ENCODE measurements around the gene SH3RF1. TPM values are rescaled to one million over a fixed set of nuclear protein-coding genes. Genes with fewer than 3 reads are reported as not detected.

The SH3RF1 gene
- total RNA-seq, 2 donors from 2014 or later: 42.9 to 57.5 TPM

DNA sequence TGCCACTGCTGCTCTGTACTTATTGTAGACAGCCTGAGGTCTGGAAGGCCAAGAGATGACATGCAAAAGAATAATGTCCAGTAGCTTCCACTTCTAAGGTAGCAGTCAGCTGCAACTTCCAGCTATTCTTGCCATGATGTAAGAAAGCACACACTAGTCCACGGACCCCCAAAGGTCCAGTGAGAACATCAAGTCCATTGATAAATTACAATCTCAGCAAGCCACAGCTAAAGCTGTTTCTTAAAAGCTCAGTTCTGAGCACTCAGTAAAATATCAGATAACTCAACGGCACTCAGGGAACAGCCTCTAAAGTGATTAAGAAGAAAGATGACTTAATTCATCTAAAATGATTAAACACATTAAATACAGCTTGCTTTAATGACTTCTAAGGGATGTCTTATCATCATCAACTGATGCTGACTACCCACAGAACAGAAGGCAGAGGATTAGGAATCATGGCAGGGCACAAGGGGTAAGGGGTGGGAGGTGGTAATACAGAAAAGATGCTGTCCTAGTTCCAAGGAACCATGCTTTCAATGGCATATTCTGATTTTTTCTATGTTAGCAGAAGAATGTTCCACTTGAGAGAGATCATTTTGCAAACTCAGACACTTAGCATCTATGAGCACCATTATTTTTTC, 161.6 kb downstream of the SH3RF1 start:
- H3K4me1 ChIP-seq (replicated peaks): peaks cover 3% of the 10 kb centered on the region
- no peaks in the 10 kb centered on the region for H3K9me3 ChIP-seq
- no peak for DNase-seq (ENCODE audit: low spot score)
- H3K4me3 ChIP-seq: no peak overlapping the region
- H3K27ac ChIP-seq: no peak overlapping the region
- H3K36me3 ChIP-seq: no peaks in the 10 kb centered on the region
- 94% methylated on average over 2 of the region's 2 CpGs for WGBS
- intact Hi-C loops (cut with DNase I): no loop called here
- TF ChIP-seq POLR2AphosphoS5 (IDR thresholded peaks at IDR 0.05) (no peak), POLR2A (IDR thresholded peaks at IDR 0.05) (no peak)
- TF ChIP-seq, protein P1, sequence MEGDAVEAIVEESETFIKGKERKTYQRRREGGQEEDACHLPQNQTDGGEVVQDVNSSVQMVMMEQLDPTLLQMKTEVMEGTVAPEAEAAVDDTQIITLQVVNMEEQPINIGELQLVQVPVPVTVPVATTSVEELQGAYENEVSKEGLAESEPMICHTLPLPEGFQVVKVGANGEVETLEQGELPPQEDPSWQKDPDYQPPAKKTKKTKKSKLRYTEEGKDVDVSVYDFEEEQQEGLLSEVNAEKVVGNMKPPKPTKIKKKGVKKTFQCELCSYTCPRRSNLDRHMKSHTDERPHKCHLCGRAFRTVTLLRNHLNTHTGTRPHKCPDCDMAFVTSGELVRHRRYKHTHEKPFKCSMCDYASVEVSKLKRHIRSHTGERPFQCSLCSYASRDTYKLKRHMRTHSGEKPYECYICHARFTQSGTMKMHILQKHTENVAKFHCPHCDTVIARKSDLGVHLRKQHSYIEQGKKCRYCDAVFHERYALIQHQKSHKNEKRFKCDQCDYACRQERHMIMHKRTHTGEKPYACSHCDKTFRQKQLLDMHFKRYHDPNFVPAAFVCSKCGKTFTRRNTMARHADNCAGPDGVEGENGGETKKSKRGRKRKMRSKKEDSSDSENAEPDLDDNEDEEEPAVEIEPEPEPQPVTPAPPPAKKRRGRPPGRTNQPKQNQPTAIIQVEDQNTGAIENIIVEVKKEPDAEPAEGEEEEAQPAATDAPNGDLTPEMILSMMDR (IDR thresholded peaks at IDR 0.05): no peak
- no peaks in the 10 kb centered on the region for H3K27me3 ChIP-seq (replicated peaks; ENCODE audit: insufficient read depth)

DNA sequence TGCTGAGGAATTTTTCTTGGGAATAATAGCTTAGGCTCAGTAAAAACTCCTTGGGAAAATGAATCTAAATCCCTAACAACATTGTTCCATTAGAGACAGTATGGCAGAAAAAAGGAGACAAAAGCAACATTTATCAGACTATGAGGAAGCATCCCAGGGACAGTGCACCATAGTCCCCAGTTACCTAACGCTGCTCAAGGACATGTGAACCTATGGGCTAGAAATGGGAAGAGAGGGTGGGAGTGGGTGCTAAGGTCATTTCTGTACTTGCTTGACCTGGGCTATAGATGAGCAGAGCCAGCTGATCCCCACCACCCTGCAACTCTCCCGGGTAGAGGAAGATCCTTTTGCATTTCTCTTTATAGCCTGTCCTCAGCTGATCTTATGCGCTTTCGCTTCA, 162.5 kb downstream of the SH3RF1 start:
- H3K27ac ChIP-seq: no peak overlapping the region
- H3K36me3 ChIP-seq: no peaks in the 10 kb centered on the region
- intact Hi-C loops (cut with DNase I): no loop called here
- TF ChIP-seq POLR2A (IDR thresholded peaks at IDR 0.05) (no peak), POLR2AphosphoS5 (IDR thresholded peaks at IDR 0.05) (no peak)
- TF ChIP-seq, protein P1 (IDR thresholded peaks at IDR 0.05): no peak
- H3K4me1 ChIP-seq (replicated peaks): peaks cover 7% of the 10 kb centered on the region
- H3K9me3 ChIP-seq: no peaks in the 10 kb centered on the region
- 95% methylated on average over 4 of the region's 4 CpGs for WGBS
- DNase-seq (ENCODE audit: low spot score): no peak
- no peaks in the 10 kb centered on the region for H3K27me3 ChIP-seq (replicated peaks; ENCODE audit: insufficient read depth)
- no peak overlapping the region for H3K4me3 ChIP-seq

DNA sequence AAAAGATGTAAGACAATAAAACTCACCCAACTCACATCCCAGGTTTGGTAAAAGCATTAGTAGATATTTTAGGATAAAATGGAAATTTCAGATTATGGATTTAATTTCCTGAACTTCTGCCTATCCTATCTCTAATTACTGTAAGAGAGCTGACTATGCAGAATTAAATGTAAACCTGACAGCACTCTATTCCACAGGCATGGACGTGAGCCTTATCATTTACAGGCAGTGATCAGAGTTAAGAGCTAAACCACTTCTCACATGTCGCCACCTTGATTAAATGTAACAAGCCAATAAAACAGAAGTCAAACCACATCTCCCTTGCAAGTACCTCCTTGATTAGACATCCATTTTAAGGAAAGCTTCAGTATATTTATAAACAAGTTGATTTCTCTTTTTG, 163.2 kb downstream of the SH3RF1 start:
- intact Hi-C loops (cut with DNase I): no loop called here
- no peaks in the 10 kb centered on the region for H3K9me3 ChIP-seq
- no peak for DNase-seq (ENCODE audit: low spot score)

DNA sequence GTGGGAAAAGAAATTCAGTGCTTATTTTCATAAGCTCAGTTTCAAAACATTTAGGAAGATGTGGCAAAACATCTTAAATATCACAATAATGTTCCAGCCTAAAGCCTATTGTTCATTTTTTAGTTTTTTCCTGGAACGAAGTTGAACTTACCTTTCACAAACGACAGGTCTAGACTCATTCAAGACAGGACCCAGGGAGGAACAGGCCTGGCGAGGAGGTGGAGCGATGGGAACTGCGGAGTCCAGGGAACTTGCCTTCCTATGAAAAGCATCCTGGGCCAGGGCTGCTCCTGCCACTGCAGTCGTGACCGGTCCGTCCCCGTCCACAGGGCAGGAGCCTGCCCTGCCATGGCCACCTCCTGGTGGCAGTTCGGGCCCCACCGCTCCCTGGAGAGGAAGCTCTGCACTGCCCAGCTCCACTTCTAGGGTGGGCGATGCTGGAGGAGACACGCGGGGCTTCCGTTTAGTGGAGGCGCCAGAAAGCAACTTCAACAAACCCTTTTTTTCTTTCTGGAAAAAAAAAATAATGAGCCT, 164.0 kb downstream of the SH3RF1 start:
- Histone ChIP-seq H3K4me3 (no peak overlapping the region), H3K27me3 (replicated peaks; ENCODE audit: insufficient read depth) (no peaks in the 10 kb centered on the region), H3K4me1 (replicated peaks) (peaks cover 7% of the 10 kb centered on the region), H3K9me3 (no peaks in the 10 kb centered on the region), H3K27ac (no peak overlapping the region), H3K36me3 (no peaks in the 10 kb centered on the region)
- DNase-seq (ENCODE audit: low spot score): no peak
- WGBS: 72% methylated on average over 16 of the region's 16 CpGs
- intact Hi-C loops (cut with DNase I): no loop called here
- TF ChIP-seq POLR2AphosphoS5 (IDR thresholded peaks at IDR 0.05): no peak
- TF ChIP-seq, protein P1 (IDR thresholded peaks at IDR 0.05): no peak
- TF ChIP-seq POLR2A (IDR thresholded peaks at IDR 0.05): no peak

More for the DNA sequence above, 163.2 kb downstream of the SH3RF1 start:
- WGBS: 58% methylated on average over 2 of the region's 2 CpGs
- H3K36me3 ChIP-seq: no peaks in the 10 kb centered on the region
- H3K4me1 ChIP-seq (replicated peaks): peaks cover 7% of the 10 kb centered on the region
- H3K4me3 ChIP-seq: no peak overlapping the region
- TF ChIP-seq POLR2A (IDR thresholded peaks at IDR 0.05) (no peak), POLR2AphosphoS5 (IDR thresholded peaks at IDR 0.05) (no peak)
- TF ChIP-seq, protein P1 (IDR thresholded peaks at IDR 0.05): no peak
- H3K27me3 ChIP-seq (replicated peaks; ENCODE audit: insufficient read depth): no peaks in the 10 kb centered on the region
- no peak overlapping the region for H3K27ac ChIP-seq

DNA sequence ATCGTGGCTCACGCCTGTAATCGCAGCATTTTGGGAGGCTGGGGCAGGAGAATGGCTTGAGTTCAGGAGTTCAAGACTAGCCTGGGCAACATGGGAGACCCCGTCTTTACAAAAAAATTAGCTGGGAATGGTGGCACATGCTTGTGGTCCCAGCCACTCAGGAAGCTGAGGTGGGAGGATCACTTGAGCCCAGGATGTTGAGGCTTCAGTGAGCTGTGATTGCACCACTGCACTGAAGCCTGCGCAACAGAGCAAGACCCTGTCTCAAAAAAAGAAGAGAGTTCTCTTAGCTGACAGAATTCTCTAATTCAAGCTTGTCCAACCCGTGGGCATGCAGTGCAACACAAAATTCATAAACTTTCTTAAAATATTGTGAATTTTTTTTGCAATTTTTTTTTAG, 165.1 kb downstream of the SH3RF1 start:
- no peak for DNase-seq (ENCODE audit: low spot score)
- WGBS: 97% methylated on average over 6 of the region's 6 CpGs
- Histone ChIP-seq H3K27ac (no peak overlapping the region), H3K4me3 (no peak overlapping the region), H3K27me3 (replicated peaks; ENCODE audit: insufficient read depth) (no peaks in the 10 kb centered on the region), H3K4me1 (replicated peaks) (peaks cover 7% of the 10 kb centered on the region), H3K9me3 (no peaks in the 10 kb centered on the region), H3K36me3 (no peaks in the 10 kb centered on the region)
- intact Hi-C loops (cut with DNase I): no loop called here
- TF ChIP-seq POLR2A (IDR thresholded peaks at IDR 0.05) (no peak), POLR2AphosphoS5 (IDR thresholded peaks at IDR 0.05) (no peak)
- TF ChIP-seq, protein P1 (IDR thresholded peaks at IDR 0.05): no peak

Data from prostate gland (tissue), 2 donors.